ENCODE measurements around the gene KPNA4.

The KPNA4 gene

DNA sequence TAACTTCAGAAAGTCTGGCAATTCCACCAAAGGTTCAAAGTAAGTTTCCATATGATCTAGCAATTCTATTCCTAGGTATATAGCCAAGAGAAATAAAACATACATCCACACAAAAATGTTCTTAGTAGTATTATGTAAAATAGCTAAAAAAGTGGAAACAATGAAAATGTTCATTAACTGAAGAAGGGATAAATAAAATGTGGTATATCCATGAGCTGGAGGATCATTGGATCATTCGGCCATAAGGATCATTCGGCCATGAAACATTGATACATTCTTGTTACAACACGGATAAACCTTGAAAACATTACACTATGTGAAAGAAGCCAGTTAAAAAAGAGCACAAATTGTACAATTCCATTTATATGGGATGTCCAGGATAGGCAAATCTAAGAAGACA lies 2.4 kb downstream of the KPNA4 start:
- Histone ChIP-seq H3K27me3 (ENCODE audit: control insufficient read depth, low read length) (no peaks in the 10 kb centered on the region), H3K27ac (ENCODE audit: low read depth, low read length) (no peak overlapping the region), H3K4me1 (ENCODE audit: control insufficient read depth, low read length) (peaks cover 41% of the 10 kb centered on the region), H4K20me1 (ENCODE audit: control insufficient read depth, insufficient read depth, low read depth, low read length) (peaks cover 22% of the 10 kb centered on the region), H3K9me2 (replicated peaks; ENCODE audit: control insufficient read depth, low read length) (no peaks in the 10 kb centered on the region), H3K79me2 (ENCODE audit: control insufficient read depth, low read length) (peaks cover 89% of the 10 kb centered on the region), H3K9me3 (ENCODE audit: control insufficient read depth, insufficient read depth, low read length) (no peaks in the 10 kb centered on the region), H3F3A (ENCODE audit: control insufficient read depth, insufficient read depth) (0 out of 2 replicates have a peak, but pooled peaks cover 5% of the 10 kb centered on the region), H3K4me2 (ENCODE audit: low read length) (peak overlapping the region; percentile 93), H3K4me3 (ENCODE audit: low read length) (peak overlapping the region; percentile 94), H3K36me3 (ENCODE audit: control insufficient read depth, low read length) (peaks cover 59% of the 10 kb centered on the region)
- TF ChIP-seq, protein P1, sequence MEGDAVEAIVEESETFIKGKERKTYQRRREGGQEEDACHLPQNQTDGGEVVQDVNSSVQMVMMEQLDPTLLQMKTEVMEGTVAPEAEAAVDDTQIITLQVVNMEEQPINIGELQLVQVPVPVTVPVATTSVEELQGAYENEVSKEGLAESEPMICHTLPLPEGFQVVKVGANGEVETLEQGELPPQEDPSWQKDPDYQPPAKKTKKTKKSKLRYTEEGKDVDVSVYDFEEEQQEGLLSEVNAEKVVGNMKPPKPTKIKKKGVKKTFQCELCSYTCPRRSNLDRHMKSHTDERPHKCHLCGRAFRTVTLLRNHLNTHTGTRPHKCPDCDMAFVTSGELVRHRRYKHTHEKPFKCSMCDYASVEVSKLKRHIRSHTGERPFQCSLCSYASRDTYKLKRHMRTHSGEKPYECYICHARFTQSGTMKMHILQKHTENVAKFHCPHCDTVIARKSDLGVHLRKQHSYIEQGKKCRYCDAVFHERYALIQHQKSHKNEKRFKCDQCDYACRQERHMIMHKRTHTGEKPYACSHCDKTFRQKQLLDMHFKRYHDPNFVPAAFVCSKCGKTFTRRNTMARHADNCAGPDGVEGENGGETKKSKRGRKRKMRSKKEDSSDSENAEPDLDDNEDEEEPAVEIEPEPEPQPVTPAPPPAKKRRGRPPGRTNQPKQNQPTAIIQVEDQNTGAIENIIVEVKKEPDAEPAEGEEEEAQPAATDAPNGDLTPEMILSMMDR (IDR thresholded peaks at IDR 0.05; ENCODE audit: low read depth, low read length, poor library complexity, severe bottlenecking) = no peak
- no peak for TF ChIP-seq EZH2phosphoT487 (IDR thresholded peaks at IDR 0.05; ENCODE audit: borderline replicate concordance, low read length)

DNA sequence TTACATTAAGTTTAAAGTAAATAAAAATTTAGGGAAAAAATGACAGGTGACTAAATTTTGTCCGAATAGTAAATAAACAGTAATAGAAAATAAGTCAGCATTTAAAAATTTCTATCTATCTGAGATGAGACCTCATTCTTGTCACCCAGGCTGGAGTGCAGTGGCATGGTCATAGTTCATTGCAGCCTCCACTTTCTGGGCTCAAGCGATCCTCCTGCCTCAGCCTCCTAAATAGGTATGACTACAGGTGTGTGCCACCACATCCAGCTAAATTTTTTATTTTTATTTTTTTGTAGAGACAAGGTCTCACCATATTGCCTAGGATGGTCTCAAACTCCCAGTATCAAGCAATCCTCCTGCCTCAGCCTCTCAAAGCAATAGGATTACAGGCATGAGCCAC lies 7.8 kb downstream of the KPNA4 start:
- peaks cover 99% of the 10 kb centered on the region for H3K79me2 ChIP-seq (ENCODE audit: control insufficient read depth, low read length)
- no peak overlapping the region for H3K4me3 ChIP-seq (ENCODE audit: low read length)
- H3K4me1 ChIP-seq (ENCODE audit: control insufficient read depth, low read length) = peaks cover 13% of the 10 kb centered on the region
- H3F3A ChIP-seq (ENCODE audit: control insufficient read depth, insufficient read depth) = no peaks in the 10 kb centered on the region
- H3K36me3 ChIP-seq (ENCODE audit: control insufficient read depth, low read length) = peaks cover 43% of the 10 kb centered on the region
- H3K4me2 ChIP-seq (ENCODE audit: low read length) = no peak overlapping the region
- no peaks in the 10 kb centered on the region for H3K27me3 ChIP-seq (ENCODE audit: control insufficient read depth, low read length)
- H3K9me2 ChIP-seq (replicated peaks; ENCODE audit: control insufficient read depth, low read length) = no peaks in the 10 kb centered on the region
- H3K27ac ChIP-seq (ENCODE audit: low read depth, low read length) = no peak overlapping the region
- TF ChIP-seq, protein P1 (IDR thresholded peaks at IDR 0.05; ENCODE audit: low read depth, low read length, poor library complexity, severe bottlenecking) = no peak
- TF ChIP-seq EZH2phosphoT487 (IDR thresholded peaks at IDR 0.05; ENCODE audit: borderline replicate concordance, low read length) = no peak
- H4K20me1 ChIP-seq (ENCODE audit: control insufficient read depth, insufficient read depth, low read depth, low read length) = 0 out of 2 replicates have a peak, but pooled peaks cover 4% of the 10 kb centered on the region
- H3K9me3 ChIP-seq (ENCODE audit: control insufficient read depth, insufficient read depth, low read length) = no peaks in the 10 kb centered on the region

DNA sequence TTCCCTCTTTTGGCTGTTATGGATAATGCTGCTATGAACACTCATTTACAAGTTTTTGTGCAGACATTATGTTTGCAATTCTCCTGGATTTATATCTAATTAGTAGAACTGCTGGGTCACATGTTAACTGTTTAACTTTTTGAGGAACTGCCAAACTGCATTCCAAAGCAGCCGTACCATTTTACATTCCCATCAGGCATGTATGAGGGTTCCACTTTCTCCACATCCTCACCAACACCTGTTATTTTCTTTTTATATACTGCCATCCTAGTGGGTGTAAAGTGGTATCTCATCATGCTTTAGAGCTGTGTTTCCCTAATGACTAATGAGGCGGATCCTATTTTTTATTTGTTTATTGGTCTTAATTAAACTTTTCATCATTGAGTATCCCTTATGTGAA lies 9.2 kb downstream of the KPNA4 start:
- H3K4me2 ChIP-seq (ENCODE audit: low read length) = no peak overlapping the region
- no peak for TF ChIP-seq EZH2phosphoT487 (IDR thresholded peaks at IDR 0.05; ENCODE audit: borderline replicate concordance, low read length)
- TF ChIP-seq, protein P1 (IDR thresholded peaks at IDR 0.05; ENCODE audit: low read depth, low read length, poor library complexity, severe bottlenecking) = no peak
- H3K9me3 ChIP-seq (ENCODE audit: control insufficient read depth, insufficient read depth, low read length) = no peaks in the 10 kb centered on the region; the same call in 1 of the 2 replicates
- peaks cover 40% of the 10 kb centered on the region for H3K36me3 ChIP-seq (ENCODE audit: control insufficient read depth, low read length)
- no peak overlapping the region for H3K27ac ChIP-seq (ENCODE audit: low read depth, low read length)
- H4K20me1 ChIP-seq (ENCODE audit: control insufficient read depth, insufficient read depth, low read depth, low read length) = no peaks in the 10 kb centered on the region
- no peaks in the 10 kb centered on the region for H3K27me3 ChIP-seq (ENCODE audit: control insufficient read depth, low read length)
- no peaks in the 10 kb centered on the region for H3K9me2 ChIP-seq (replicated peaks; ENCODE audit: control insufficient read depth, low read length)
- H3F3A ChIP-seq (ENCODE audit: control insufficient read depth, insufficient read depth) = no peaks in the 10 kb centered on the region
- no peaks in the 10 kb centered on the region; the same call in 1 of the 2 replicates for H3K4me1 ChIP-seq (ENCODE audit: control insufficient read depth, low read length)
- H3K79me2 ChIP-seq (ENCODE audit: control insufficient read depth, low read length) = peaks cover 99% of the 10 kb centered on the region
- H3K4me3 ChIP-seq (ENCODE audit: low read length) = no peak overlapping the region
